ENCODE results near the gene ZSCAN32.

The ZSCAN32 gene

GRCh38 chr16:3400779-3401688 is at the start of gene ZSCAN32, which contains the start of gene ZNF174:
ZSCAN32 (minus strand) TSS chr16:3401004; CDS start chr16:3397557, 3,447 bp downstream.
ZNF174 (plus strand) TSS chr16:3401215; CDS start chr16:3402005, 790 bp downstream.
- Histone ChIP-seq H3K79me2 (ENCODE audit: insufficient read depth, low read length) (peaks cover 13% of the 10 kb centered on the region), H3K27ac (ENCODE audit: low read depth, low read length, poor library complexity, severe bottlenecking) (peak within 1 kb of the TSS; percentile 39), H3F3A (ENCODE audit: insufficient read depth, low read length) (no peaks in the 10 kb centered on the region), H3K9me3 (ENCODE audit: low read length) (0 out of 2 replicates have a peak, but pooled peaks cover 4% of the 10 kb centered on the region), H3K4me2 (ENCODE audit: low read length) (peak within 1 kb of the TSS; percentile 95), H4K20me1 (ENCODE audit: insufficient read depth, low read length) (no peaks in the 10 kb centered on the region), H3K9me2 (ENCODE audit: low read depth, low read length) (no peaks in the 10 kb centered on the region), H2AFZ (ENCODE audit: low read length) (no peak within 1 kb of the TSS), H3K4me3 (ENCODE audit: low read depth, low read length, poor library complexity, severe bottlenecking) (peak within 1 kb of the TSS; percentile 98), H3K9ac (ENCODE audit: low read length) (peak within 1 kb of the TSS; percentile 97), H3K36me3 (ENCODE audit: insufficient read depth, low read length) (peaks cover 59% of the 10 kb centered on the region), H3K27me3 (ENCODE audit: insufficient read depth, low read length) (no peaks in the 10 kb centered on the region), H3K4me1 (ENCODE audit: insufficient read depth, low read length, severe bottlenecking) (peaks cover 15% of the 10 kb centered on the region)
- TF ChIP-seq CTCF (IDR thresholded peaks at IDR 0.05; ENCODE audit: low read length) (no peak), EZH2 (IDR thresholded peaks at IDR 0.05; ENCODE audit: borderline replicate concordance, low read length) (no peak)

GRCh38 chr16:3444032-3444388 is 43.2 kb upstream of the ZSCAN32 start:
- H3K9me2 ChIP-seq (ENCODE audit: low read depth, low read length): no peaks in the 10 kb centered on the region
- no peaks in the 10 kb centered on the region; the same call in 1 of the 2 replicates for H3K27me3 ChIP-seq (ENCODE audit: insufficient read depth, low read length)
- no peak overlapping the region for H3K27ac ChIP-seq (ENCODE audit: low read depth, low read length, poor library complexity, severe bottlenecking)
- peaks cover 9% of the 10 kb centered on the region; the same call in 1 of the 2 replicates for H3K79me2 ChIP-seq (ENCODE audit: insufficient read depth, low read length)
- H3K9ac ChIP-seq (ENCODE audit: low read length): peak overlapping the region; percentile 78
- H3K9me3 ChIP-seq (ENCODE audit: low read length): no peaks in the 10 kb centered on the region
- H3K4me3 ChIP-seq (ENCODE audit: low read depth, low read length, poor library complexity, severe bottlenecking): peak overlapping the region; percentile 86
- no peaks in the 10 kb centered on the region for H4K20me1 ChIP-seq (ENCODE audit: insufficient read depth, low read length)
- no peaks in the 10 kb centered on the region for H3F3A ChIP-seq (ENCODE audit: insufficient read depth, low read length)
- TF ChIP-seq EZH2 (IDR thresholded peaks at IDR 0.05; ENCODE audit: borderline replicate concordance, low read length) (no peak), CTCF (IDR thresholded peaks at IDR 0.05; ENCODE audit: low read length) (no peak)
- H3K36me3 ChIP-seq (ENCODE audit: insufficient read depth, low read length): peaks cover 42% of the 10 kb centered on the region
- H2AFZ ChIP-seq (ENCODE audit: low read length): no peak overlapping the region
- peaks cover 13% of the 10 kb centered on the region for H3K4me1 ChIP-seq (ENCODE audit: insufficient read depth, low read length, severe bottlenecking)
- peak overlapping the region; percentile 75 for H3K4me2 ChIP-seq (ENCODE audit: low read length)

GRCh38 chr16:3443108-3444031 is 42.6 kb upstream of the ZSCAN32 start, which contains the start of the genes NAA60 and ZNF597:
NAA60 (plus strand) TSS chr16:3443680; CDS start chr16:3476228, 32,548 bp downstream.
ZNF597 (minus strand) TSS chr16:3443504; CDS start chr16:3443153, 351 bp downstream.
- Histone ChIP-seq H3K27ac (ENCODE audit: low read depth, low read length, poor library complexity, severe bottlenecking) (no peak within 1 kb of the TSS), H3K79me2 (ENCODE audit: insufficient read depth, low read length) (peaks cover 9% of the 10 kb centered on the region; the same call in 1 of the 2 replicates), H3K9me2 (ENCODE audit: low read depth, low read length) (no peaks in the 10 kb centered on the region), H4K20me1 (ENCODE audit: insufficient read depth, low read length) (no peaks in the 10 kb centered on the region), H3K27me3 (ENCODE audit: insufficient read depth, low read length) (no peaks in the 10 kb centered on the region; the same call in 1 of the 2 replicates), H3K4me2 (ENCODE audit: low read length) (peak within 1 kb of the TSS; percentile 75), H3K4me1 (ENCODE audit: insufficient read depth, low read length, severe bottlenecking) (peaks cover 13% of the 10 kb centered on the region), H3K9me3 (ENCODE audit: low read length) (no peaks in the 10 kb centered on the region), H3F3A (ENCODE audit: insufficient read depth, low read length) (no peaks in the 10 kb centered on the region), H3K9ac (ENCODE audit: low read length) (peak within 1 kb of the TSS; percentile 78), H3K36me3 (ENCODE audit: insufficient read depth, low read length) (peaks cover 40% of the 10 kb centered on the region), H2AFZ (ENCODE audit: low read length) (no peak within 1 kb of the TSS), H3K4me3 (ENCODE audit: low read depth, low read length, poor library complexity, severe bottlenecking) (peak within 1 kb of the TSS; percentile 86)
- TF ChIP-seq CTCF (IDR thresholded peaks at IDR 0.05; ENCODE audit: low read length): no peak
